ENCODE results near the gene TBX2.

Gene TBX2

DNA sequence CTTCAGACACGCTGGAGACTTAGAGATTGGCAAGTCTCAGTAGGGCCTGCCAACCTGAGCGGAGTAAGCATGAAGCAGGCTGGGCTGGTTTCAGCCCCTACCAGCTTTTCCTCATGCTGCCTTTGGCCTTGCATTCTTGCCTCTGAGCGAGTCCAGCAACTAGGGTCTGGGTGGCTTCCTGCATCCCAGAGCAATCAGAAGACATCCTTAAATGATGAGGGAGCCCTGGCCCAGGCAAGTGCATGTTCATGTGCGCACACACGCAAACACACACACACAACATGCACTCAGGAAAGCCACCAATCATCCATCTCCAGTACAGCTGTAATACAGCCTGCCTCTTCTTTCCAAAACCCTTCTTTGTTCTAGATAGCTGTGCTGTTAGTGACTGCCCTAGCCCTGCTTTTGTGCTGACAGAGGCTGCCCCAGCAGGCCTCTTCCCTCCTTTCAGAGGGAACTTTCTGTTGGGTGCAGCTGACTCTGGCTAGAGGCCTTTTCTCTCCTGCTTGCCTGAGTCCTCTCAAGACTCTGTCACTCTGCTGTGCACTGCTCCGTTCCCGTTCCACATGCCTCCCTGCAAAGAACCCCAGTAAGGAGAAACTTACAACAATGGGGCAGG lies 30.7 kb upstream of the TBX2 start:
- H3K79me2 ChIP-seq (ENCODE audit: insufficient read depth, low read length): no peaks in the 10 kb centered on the region
- no peak overlapping the region for H3K9ac ChIP-seq (ENCODE audit: low read depth, low read length, poor library complexity, severe bottlenecking)
- no peaks in the 10 kb centered on the region for H3F3A ChIP-seq (ENCODE audit: low read depth)
- no peaks in the 10 kb centered on the region for H3K9me2 ChIP-seq (replicated peaks; ENCODE audit: low read depth, low read length)
- H3K9me3 ChIP-seq (ENCODE audit: insufficient read depth, low read depth, low read length): no peaks in the 10 kb centered on the region
- no peaks in the 10 kb centered on the region for H3K36me3 ChIP-seq (ENCODE audit: insufficient read depth, low read length)
- no peak overlapping the region for H2AFZ ChIP-seq (ENCODE audit: low read length)
- H4K20me1 ChIP-seq (ENCODE audit: insufficient read depth, low read length, poor library complexity, severe bottlenecking): no peaks in the 10 kb centered on the region
- no peak overlapping the region for H3K4me2 ChIP-seq (ENCODE audit: low read depth, low read length, poor library complexity, severe bottlenecking)
- no peaks in the 10 kb centered on the region for H3K4me1 ChIP-seq (ENCODE audit: insufficient read depth, low read length, poor library complexity, severe bottlenecking)
- H3K4me3 ChIP-seq (ENCODE audit: low read length, poor library complexity, severe bottlenecking): no peak overlapping the region
- TF ChIP-seq EZH2phosphoT487 (IDR thresholded peaks at IDR 0.05; ENCODE audit: borderline replicate concordance): no peak
- TF ChIP-seq, protein P1, sequence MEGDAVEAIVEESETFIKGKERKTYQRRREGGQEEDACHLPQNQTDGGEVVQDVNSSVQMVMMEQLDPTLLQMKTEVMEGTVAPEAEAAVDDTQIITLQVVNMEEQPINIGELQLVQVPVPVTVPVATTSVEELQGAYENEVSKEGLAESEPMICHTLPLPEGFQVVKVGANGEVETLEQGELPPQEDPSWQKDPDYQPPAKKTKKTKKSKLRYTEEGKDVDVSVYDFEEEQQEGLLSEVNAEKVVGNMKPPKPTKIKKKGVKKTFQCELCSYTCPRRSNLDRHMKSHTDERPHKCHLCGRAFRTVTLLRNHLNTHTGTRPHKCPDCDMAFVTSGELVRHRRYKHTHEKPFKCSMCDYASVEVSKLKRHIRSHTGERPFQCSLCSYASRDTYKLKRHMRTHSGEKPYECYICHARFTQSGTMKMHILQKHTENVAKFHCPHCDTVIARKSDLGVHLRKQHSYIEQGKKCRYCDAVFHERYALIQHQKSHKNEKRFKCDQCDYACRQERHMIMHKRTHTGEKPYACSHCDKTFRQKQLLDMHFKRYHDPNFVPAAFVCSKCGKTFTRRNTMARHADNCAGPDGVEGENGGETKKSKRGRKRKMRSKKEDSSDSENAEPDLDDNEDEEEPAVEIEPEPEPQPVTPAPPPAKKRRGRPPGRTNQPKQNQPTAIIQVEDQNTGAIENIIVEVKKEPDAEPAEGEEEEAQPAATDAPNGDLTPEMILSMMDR (conservative IDR thresholded peaks at IDR 0.05; ENCODE audit: low read length): no peak
- no peaks in the 10 kb centered on the region for H3K27me3 ChIP-seq (ENCODE audit: insufficient read depth, low read length, poor library complexity, severe bottlenecking)

DNA sequence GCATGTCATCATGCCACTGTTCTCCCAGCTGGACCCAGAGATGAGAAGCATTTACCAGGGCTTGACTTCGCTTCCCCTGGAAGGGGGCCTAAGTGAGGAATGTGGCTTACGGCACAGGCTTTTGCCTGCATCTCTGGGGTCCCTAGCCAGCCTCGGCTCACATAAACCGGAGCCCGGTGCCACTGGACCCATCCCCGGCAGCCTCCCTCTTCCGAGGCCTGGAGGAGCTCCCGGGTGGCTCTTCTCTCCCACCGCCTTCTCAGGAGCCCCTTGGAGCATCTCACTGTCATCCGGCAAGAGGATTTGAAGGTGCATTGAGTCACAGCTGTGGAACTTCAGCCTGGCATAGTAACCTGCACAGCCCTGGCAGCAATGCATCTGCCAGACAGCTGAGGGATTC lies 29.9 kb upstream of the TBX2 start:
- H3K27me3 ChIP-seq (ENCODE audit: insufficient read depth, low read length, poor library complexity, severe bottlenecking): no peaks in the 10 kb centered on the region

DNA sequence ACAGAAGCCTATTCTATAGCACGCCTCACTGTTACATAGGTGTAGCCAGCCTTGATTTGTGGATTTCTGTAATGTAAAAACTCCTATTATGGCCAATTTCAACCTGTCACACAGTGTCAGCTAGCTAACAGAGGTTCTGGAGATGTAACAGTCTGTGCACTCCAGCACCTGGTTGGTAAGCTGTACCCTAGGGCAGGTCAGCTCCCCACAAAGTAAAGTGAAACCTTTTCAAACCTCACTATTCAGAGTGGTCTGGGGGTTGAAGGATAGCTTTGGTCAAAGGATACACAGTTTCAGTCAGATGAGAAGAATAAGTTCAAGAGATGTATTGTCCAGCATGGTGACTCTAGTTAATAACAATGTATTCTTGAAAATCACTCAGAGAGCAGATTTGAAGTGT lies 28.5 kb upstream of the TBX2 start:
- Histone ChIP-seq H2AFZ (ENCODE audit: low read length) (no peak overlapping the region), H3K4me1 (ENCODE audit: insufficient read depth, low read length, poor library complexity, severe bottlenecking) (no peaks in the 10 kb centered on the region), H3K36me3 (ENCODE audit: insufficient read depth, low read length) (no peaks in the 10 kb centered on the region), H3K4me2 (ENCODE audit: low read depth, low read length, poor library complexity, severe bottlenecking) (no peak overlapping the region), H3K79me2 (ENCODE audit: insufficient read depth, low read length) (no peaks in the 10 kb centered on the region), H3K27me3 (ENCODE audit: insufficient read depth, low read length, poor library complexity, severe bottlenecking) (no peaks in the 10 kb centered on the region), H4K20me1 (ENCODE audit: insufficient read depth, low read length, poor library complexity, severe bottlenecking) (no peaks in the 10 kb centered on the region), H3K9ac (ENCODE audit: low read depth, low read length, poor library complexity, severe bottlenecking) (no peak overlapping the region), H3F3A (ENCODE audit: low read depth) (no peaks in the 10 kb centered on the region), H3K9me3 (ENCODE audit: insufficient read depth, low read depth, low read length) (no peaks in the 10 kb centered on the region), H3K4me3 (ENCODE audit: low read length, poor library complexity, severe bottlenecking) (no peak overlapping the region), H3K9me2 (replicated peaks; ENCODE audit: low read depth, low read length) (no peaks in the 10 kb centered on the region)
- no peak for TF ChIP-seq EZH2phosphoT487 (IDR thresholded peaks at IDR 0.05; ENCODE audit: borderline replicate concordance)
- TF ChIP-seq, protein P1 (conservative IDR thresholded peaks at IDR 0.05; ENCODE audit: low read length): no peak

More for the DNA sequence above, 29.9 kb upstream of the TBX2 start:
- Histone ChIP-seq H3K4me1 (ENCODE audit: insufficient read depth, low read length, poor library complexity, severe bottlenecking) (no peaks in the 10 kb centered on the region), H4K20me1 (ENCODE audit: insufficient read depth, low read length, poor library complexity, severe bottlenecking) (no peaks in the 10 kb centered on the region), H3K79me2 (ENCODE audit: insufficient read depth, low read length) (no peaks in the 10 kb centered on the region), H3K36me3 (ENCODE audit: insufficient read depth, low read length) (no peaks in the 10 kb centered on the region), H3K4me3 (ENCODE audit: low read length, poor library complexity, severe bottlenecking) (no peak overlapping the region), H3K9me2 (replicated peaks; ENCODE audit: low read depth, low read length) (no peaks in the 10 kb centered on the region), H2AFZ (ENCODE audit: low read length) (no peak overlapping the region), H3K4me2 (ENCODE audit: low read depth, low read length, poor library complexity, severe bottlenecking) (no peak overlapping the region), H3F3A (ENCODE audit: low read depth) (no peaks in the 10 kb centered on the region), H3K9ac (ENCODE audit: low read depth, low read length, poor library complexity, severe bottlenecking) (no peak overlapping the region), H3K9me3 (ENCODE audit: insufficient read depth, low read depth, low read length) (no peaks in the 10 kb centered on the region)
- TF ChIP-seq, protein P1 (conservative IDR thresholded peaks at IDR 0.05; ENCODE audit: low read length): no peak
- no peak for TF ChIP-seq EZH2phosphoT487 (IDR thresholded peaks at IDR 0.05; ENCODE audit: borderline replicate concordance)
